Measurements from ENCODE around the gene SIN3A. TPM values are rescaled to one million over a fixed set of nuclear protein-coding genes. Genes with fewer than 3 reads are reported as not detected.
"Not testable (repeated sequence)": the region's sequence is repeated elsewhere in the genome, so short reads cannot be mapped to it uniquely, and the experiment has no call there.

SIN3A gene
- polyA plus RNA-seq, 1 donor = 28.2 TPM

- DNase-seq (ENCODE audit: low read depth) = peak; percentile 85
Measured at GRCh38 chr15:75450307-75451201, 936 bp downstream of the SIN3A start.

GRCh38 chr15:75449585-75450306, 1.7 kb downstream of the SIN3A start:
- DNase-seq (ENCODE audit: low read depth) = no peak

- not testable (repeated sequence) for DNase-seq (ENCODE audit: low read depth)
Measured at GRCh38 chr15:75448171-75448570, 3.3 kb downstream of the SIN3A start.

- DNase-seq (ENCODE audit: low read depth) = no peak
Measured at GRCh38 chr15:75446151-75446550, 5.3 kb downstream of the SIN3A start.

- DNase-seq (ENCODE audit: low read depth) = not testable (repeated sequence)
Measured at GRCh38 chr15:75445324-75445723, 6.2 kb downstream of the SIN3A start.

- not testable (repeated sequence) for DNase-seq (ENCODE audit: low read depth)
Measured at GRCh38 chr15:75443972-75444453, 7.5 kb downstream of the SIN3A start.

GRCh38 chr15:75437721-75438120, 13.8 kb downstream of the SIN3A start:
- DNase-seq (ENCODE audit: low read depth) = no peak

GRCh38 chr15:75436881-75437280, 14.6 kb downstream of the SIN3A start:
- no peak for DNase-seq (ENCODE audit: low read depth)

GRCh38 chr15:75431682-75432081, 19.8 kb downstream of the SIN3A start:
- DNase-seq (ENCODE audit: low read depth) = no peak

GRCh38 chr15:75431270-75431669, 20.2 kb downstream of the SIN3A start:
- DNase-seq (ENCODE audit: low read depth) = no peak

- no peak for DNase-seq (ENCODE audit: low read depth)
Measured at GRCh38 chr15:75430259-75430658, 21.2 kb downstream of the SIN3A start.

- DNase-seq (ENCODE audit: low read depth) = no peak
Measured at GRCh38 chr15:75428152-75428551, 23.3 kb downstream of the SIN3A start.

GRCh38 chr15:75425966-75426500, 25.5 kb downstream of the SIN3A start:
- DNase-seq (ENCODE audit: low read depth) = no peak

GRCh38 chr15:75422554-75422953, 28.9 kb downstream of the SIN3A start:
- no peak for DNase-seq (ENCODE audit: low read depth)

GRCh38 chr15:75420698-75421097, 30.8 kb downstream of the SIN3A start:
- no peak for DNase-seq (ENCODE audit: low read depth)

GRCh38 chr15:75416584-75416983, 34.9 kb downstream of the SIN3A start:
- no peak for DNase-seq (ENCODE audit: low read depth)

GRCh38 chr15:75410196-75410595, 41.3 kb downstream of the SIN3A start:
- DNase-seq (ENCODE audit: low read depth) = no peak

GRCh38 chr15:75407083-75407482, 44.4 kb downstream of the SIN3A start:
- DNase-seq (ENCODE audit: low read depth) = no peak

GRCh38 chr15:75403892-75404291, 47.6 kb downstream of the SIN3A start:
- DNase-seq (ENCODE audit: low read depth) = no peak

GRCh38 chr15:75397494-75397893, 54.0 kb downstream of the SIN3A start:
- DNase-seq (ENCODE audit: low read depth) = no peak

GRCh38 chr15:75389791-75390382, 61.6 kb downstream of the SIN3A start:
- DNase-seq (ENCODE audit: low read depth) = no peak

- DNase-seq (ENCODE audit: low read depth) = not testable (repeated sequence)
Measured at GRCh38 chr15:75383986-75384385, 67.5 kb downstream of the SIN3A start.

All from forelimb muscle (tissue), 1 donor.